HG02642 (cell line): ENCODE measurements around the gene CELA3B.
"Not testable (repeated sequence)": the region's sequence is repeated elsewhere in the genome, so short reads cannot be mapped to it uniquely, and the experiment has no call there.

Experiments
- ATAC-seq: cut with Tn5 transposase; IDR thresholded peaks from one replicate; pipeline ENCODE4 v1.9.1; 2021; ENCODE audit warnings: mild to moderate bottlenecking; ENCODE audit not compliant: unreplicated experiment, poor library complexity

Gene CELA3B

GRCh38 chr1:21942959-21943640, 33.7 kb upstream of the CELA3B start:
- ATAC-seq = not testable (repeated sequence)

DNA sequence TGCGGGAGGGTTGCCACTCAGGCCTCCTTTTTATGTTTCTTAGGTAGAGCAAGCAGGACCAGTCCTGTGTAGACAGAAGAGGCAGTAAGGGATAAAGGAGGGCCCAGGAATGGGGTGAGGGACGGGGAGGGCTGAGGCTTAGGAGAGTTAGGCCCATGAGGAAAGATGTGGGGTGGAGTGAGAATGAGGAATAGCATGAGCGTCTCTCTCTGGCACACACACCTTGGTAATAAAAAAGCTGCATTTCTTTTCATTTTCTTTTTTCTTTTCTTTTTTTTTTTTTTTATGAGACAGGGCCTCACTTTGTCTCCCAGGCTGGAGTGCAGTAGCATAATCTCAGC, 32.1 kb upstream of the CELA3B start:
- ATAC-seq = no peak

GRCh38 chr1:21946836-21947587, 29.8 kb upstream of the CELA3B start:
- no peak for ATAC-seq

DNA sequence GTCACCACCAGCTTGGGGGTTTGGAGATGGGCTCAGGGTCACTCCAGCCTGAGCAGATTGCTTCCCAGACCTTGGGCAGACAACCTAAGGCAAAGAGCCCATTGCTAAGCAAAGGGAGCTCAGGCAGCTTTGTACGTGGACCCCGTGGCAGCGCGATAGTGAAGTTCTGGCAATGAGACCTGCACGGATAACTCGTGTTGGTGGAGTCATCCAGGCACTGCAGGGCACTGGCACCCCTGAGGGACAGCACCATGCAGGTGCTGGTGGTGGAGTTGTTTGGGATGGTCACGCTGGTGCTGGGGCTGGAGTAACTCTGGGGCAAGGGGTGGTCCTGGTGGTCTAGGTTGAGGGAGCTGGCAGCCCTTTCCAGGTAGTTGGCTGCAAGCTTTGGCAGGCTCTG, 26.1 kb upstream of the CELA3B start:
- ATAC-seq = no peak

- no peak for ATAC-seq
Measured at GRCh38 chr1:21951226-21951870, 25.5 kb upstream of the CELA3B start.

DNA sequence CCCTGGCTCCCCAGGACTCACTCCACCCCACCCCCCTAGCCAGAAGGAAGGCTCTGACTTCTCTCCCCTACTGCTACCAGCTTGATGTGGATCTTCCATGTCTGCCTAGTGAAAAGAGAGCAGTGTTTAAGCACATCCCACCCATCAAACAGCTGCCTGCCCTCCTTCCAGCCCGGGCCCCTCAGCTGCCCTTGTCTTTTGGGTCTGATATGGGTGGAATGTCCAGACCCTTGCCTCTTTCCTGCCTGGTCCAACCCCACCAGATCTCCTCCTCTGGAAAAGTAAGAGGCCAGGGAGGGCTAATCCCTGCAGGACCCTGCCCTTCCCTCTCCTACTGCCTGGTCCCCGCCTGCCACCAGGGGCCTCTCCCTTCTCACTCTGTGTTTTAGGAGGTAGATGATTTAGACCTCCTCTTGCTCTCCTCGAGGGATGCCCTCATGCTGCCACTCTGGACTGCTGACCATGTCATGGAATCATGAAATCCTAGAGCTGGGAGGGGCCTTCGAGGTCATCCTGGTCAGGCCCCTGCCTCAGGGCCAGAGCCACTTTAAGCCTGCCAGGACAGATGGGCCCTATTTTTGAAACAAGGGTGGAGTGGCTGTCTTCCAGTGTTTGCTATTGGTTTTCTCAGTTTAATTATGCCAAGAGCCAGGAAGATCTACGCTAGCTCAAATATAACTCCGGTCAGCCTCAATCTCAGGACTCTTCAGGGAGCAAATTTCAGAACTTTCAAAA, 23.9 kb upstream of the CELA3B start:
- ATAC-seq = no peak

DNA sequence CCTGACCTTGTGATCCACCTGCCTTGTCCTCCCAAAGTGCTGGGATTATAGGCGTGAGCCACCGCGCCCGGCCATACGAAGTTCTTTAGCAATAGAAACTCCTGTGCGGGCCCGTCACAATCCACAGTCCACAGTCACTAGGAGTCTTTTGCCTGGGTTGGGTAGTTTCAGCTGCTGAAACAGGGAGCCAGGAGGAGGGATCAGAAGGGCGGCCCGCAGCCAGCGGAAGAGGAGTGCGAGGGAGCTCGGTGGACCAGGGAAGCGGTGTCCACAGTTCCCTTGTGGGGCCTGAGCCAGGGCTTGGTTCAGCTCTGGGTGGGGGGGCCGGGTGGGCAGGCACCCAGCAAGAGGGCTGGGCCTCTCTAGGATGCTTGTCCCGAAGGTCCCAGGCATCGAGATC, 21.8 kb upstream of the CELA3B start:
- no peak for ATAC-seq

DNA sequence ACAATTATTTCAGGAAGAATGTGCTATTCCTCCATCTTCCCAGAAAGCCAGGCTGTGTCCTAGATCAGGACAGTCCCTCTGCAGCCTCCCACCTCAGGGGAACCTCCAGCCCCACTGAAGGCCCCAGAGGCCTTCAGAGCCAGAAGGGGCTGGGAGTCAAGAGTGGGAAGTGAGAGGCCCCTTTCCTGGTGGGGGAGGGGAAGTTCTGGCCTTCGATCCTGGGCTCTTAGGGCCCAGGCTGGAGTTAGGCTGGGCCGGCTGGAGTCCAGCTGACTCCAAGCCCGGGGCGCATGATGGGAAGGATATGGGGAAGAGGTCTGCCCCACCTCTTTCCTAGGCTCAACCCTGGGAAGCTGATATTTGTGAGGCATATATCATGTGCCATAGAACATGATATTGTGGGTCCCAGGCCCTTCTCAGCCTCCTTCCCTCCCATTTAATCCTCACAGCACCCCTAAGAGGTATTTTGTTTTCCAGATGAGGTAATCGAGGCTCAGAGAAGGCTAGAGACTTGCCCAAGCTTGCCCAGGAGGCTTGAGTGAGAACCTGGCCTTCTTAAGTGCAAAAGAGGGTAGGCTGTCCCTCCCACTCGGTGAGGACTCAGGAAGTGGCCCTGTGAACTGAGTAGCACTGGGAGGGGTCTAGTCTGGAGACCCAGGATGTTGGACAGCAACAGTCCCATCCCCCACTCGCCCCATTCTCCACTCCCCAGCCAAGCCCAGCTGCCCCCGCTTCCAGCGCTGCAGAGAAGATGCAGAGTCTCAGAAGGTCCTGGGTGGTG, 21.1 kb upstream of the CELA3B start:
- no peak for ATAC-seq

- no peak for ATAC-seq
Measured at GRCh38 chr1:21956720-21957552, 19.9 kb upstream of the CELA3B start.

- ATAC-seq = no peak
Measured at GRCh38 chr1:21961337-21961736, 15.5 kb upstream of the CELA3B start.

- ATAC-seq = no peak
Measured at GRCh38 chr1:21961799-21962198, 15.0 kb upstream of the CELA3B start.

DNA sequence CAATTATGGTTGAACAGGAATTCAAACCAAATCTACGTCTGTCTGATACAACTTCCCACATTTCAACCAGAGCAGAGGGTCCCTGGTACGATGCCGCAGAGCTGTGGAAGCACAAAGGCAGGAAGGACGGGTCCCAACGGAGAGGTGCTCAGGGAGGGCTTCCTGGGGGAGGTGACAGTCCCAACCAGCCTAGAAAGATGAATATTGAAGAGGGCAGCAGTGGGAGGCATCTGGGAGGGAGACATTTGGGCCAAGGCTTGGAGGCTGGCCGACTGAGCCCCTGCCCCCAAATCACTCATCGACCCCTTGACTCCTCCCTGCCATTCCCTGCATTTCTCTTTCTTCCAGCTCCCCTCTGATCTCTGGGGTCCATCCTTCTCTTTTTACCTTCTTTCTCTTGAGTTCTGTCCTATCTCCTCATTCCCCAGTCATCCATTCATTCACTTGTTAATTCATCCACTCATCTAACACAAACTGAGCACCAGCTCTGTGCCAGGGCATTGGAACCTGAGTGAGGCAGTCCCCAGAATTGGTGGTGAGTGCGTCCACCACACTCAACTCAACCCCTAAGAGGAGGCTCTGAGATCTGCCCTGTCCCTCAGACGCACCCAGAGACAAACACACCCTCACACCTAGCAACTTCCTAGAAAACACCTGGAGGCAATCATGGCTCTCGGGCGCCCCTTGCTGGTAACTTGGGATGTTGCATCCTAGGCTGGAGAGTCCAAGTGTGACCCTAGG, 13.2 kb upstream of the CELA3B start:
- ATAC-seq = no peak

GRCh38 chr1:21966247-21967000, 10.4 kb upstream of the CELA3B start:
- ATAC-seq = no peak

DNA sequence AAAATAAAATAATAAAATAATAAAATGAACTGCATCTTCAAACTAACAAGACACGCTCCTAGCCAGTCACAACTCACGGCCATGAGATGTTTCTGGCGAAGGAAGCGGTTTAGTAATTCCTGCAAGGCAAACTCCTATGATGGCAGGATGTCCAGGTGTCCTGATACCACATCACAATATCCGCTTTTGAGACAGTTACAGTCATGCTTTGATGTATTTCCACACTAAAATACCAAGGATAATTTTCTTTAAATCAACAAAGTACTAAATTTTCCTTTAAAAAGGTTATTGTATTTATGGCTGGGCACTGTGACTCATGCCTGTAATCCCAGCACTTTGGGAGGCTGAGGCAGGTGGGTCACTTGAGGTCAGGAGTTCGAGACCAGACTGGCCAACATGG, 9.6 kb upstream of the CELA3B start:
- not testable (repeated sequence) for ATAC-seq

DNA sequence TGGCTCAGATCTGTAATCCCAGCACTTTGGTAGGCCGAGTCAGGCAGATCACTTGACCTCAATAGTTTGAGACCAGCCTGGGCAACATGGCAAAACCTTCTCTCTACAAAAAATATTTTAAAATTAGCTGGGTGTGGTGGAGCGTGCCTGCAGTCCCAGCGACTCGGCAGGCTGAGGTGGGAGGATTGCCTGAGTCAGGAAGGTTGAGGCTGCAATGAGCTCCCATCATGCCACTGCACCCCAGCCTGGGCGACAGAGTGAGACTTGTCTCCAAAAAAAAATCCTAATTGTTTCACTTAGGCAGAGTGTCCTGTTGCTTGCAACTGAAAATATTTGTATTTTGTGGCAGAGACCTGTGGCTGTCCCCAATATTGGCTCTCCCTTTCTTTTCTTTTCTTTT, 7.8 kb upstream of the CELA3B start:
- ATAC-seq = not testable (repeated sequence)

DNA sequence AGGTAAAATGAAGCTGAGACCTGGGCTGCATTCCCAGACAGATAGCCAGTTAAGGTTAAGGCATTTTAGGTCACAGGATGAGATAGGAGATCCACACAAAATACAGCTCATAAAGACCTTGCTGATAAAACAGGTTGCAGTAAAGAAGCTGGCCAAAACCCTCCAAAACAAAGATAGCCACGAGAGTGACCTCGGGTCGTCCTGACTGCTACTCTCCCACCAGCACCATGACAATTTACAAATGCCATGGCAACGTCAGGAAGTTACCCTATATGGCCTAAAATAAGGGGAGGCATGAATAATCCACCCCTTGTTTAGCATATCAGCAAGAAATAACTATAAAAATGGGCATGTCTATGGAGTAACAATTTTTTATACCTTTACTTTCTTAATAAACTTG, 6.3 kb upstream of the CELA3B start:
- ATAC-seq = not testable (repeated sequence)

- not testable (repeated sequence) for ATAC-seq
Measured at GRCh38 chr1:21972973-21973441, 3.8 kb upstream of the CELA3B start.

- ATAC-seq = not testable (repeated sequence)
Measured at GRCh38 chr1:21973948-21974347, 2.9 kb upstream of the CELA3B start.
